Tibial nerve (tissue), 4 donors: Measurements from ENCODE around the gene ANAPC10. TPM values are rescaled to one million over a fixed set of nuclear protein-coding genes. Genes with fewer than 3 reads are reported as not detected.

Source experiments
- DNase-seq, 2 donors: peaks; one replicate each; pipeline ENCODE4 v3.0.0-alpha.2; 2019; ENCODE audit warnings: low spot score in 2 of 2
- H3K27ac ChIP-seq, 4 donors: fragments of 200-600 bp; sonication (generic) in 3 of 4; one replicate each; pipeline ENCODE4 v1.5.1; 2017 to 2019; ENCODE audit warnings: mild to moderate bottlenecking in 1 of 4
- H3K27me3 ChIP-seq, 2 donors: fragments of 200-600 bp; sonication (generic) in 1 of 2; one replicate each; pipeline versions ENCODE4 v1.5.1 to v1.6.0; 2017 to 2019
- H3K36me3 ChIP-seq, 3 donors: fragments of 200-600 bp; sonication (generic); one replicate each; pipeline ENCODE4 v1.5.1; 2018 to 2019
- H3K4me1 ChIP-seq, 4 donors: fragments of 200-600 bp; sonication (generic) in 3 of 4; one replicate each; pipeline ENCODE4 v1.5.1; 2017 to 2019
- H3K4me3 ChIP-seq, 4 donors: fragments of 200-600 bp; sonication (generic) in 3 of 4; one replicate each; pipeline ENCODE4 v1.5.1; 2017 to 2019; ENCODE audit warnings: mild to moderate bottlenecking in 1 of 4, moderate library complexity in 1 of 4
- H3K9me3 ChIP-seq, 4 donors: fragments of 200-600 bp; sonication (generic) in 3 of 4; one replicate each; pipeline ENCODE4 v1.5.1; 2017 to 2019
- EP300 ChIP-seq, 2 donors: sonication (generic); formaldehyde crosslinking; IDR thresholded peaks; one replicate each; pipeline ENCODE4 v1.6.1; 2017; ENCODE audit warnings: antibody characterized with exemption in 2 of 2, mild to moderate bottlenecking in 1 of 2
- POLR2A ChIP-seq, 2 donors: fragments of 450-650 bp; IDR thresholded peaks; one replicate each; pipeline ENCODE4 v1.6.1; 2017; ENCODE audit warnings: antibody characterized with exemption in 2 of 2, mild to moderate bottlenecking in 2 of 2, moderate library complexity in 2 of 2
- WGBS, 2 donors: methylation state at CpG; one replicate each; pipeline ENCODE4 v1.1.5; 2018; 5-methylcytosine and 5-hydroxymethylcytosine counted together
- total RNA-seq, 4 donors: library from RNA; depleted of rRNA; stranded (reverse); fragments of >200 nt; gene quantifications; one replicate each; pipeline ENCODE4 v1.1.0, GENCODE V29; 2016
- TF ChIP-seq, protein P1 (sequence below), 5 experiments: fragments of 200-600 bp in 3 of 5; fragments of 450-650 bp in 2 of 5; sonication (generic) in 3 of 5; IDR thresholded peaks; one replicate each; pipeline ENCODE4 v1.5.1; 2016 to 2019; ENCODE audit warnings: antibody characterized with exemption in 5 of 5, mild to moderate bottlenecking in 3 of 5, moderate library complexity in 2 of 5

The ANAPC10 gene
- total RNA-seq, 4 donors from 2014 or later = 15.7 to 44.2 (median 21.9) TPM

DNA sequence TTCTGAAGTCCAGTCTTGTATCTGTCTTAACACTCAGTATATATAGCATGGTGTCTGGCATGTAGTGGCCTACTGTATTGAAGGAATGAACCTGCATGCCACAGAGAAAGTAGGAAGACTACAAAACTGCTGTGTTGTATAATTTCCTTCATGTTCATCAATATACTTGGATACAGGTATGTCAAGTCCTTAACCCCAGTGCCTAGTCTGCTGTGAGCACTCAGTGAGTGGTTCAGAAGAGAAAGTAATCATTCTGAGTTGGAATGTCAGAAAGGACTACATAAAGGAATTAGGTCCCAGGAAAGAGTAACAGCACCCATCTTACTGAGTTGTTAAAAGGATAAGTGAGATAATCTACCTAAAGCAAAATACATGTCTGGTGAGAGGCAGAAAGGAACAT is 32.1 kb upstream of the ANAPC10 start:
- Histone ChIP-seq H3K4me1 (peaks cover 0 to 17% (median 9%) of the 10 kb centered on the region in 4 donors), H3K36me3 (peaks cover 0 to 56% (median 0%) of the 10 kb centered on the region in 3 donors), H3K27ac (no peak overlapping the region), H3K4me3 (no peak overlapping the region), H3K9me3 (no peaks in the 10 kb centered on the region), H3K27me3 (no peaks in the 10 kb centered on the region)
- TF ChIP-seq POLR2A (IDR thresholded peaks at IDR 0.05) (no peak), EP300 (IDR thresholded peaks at IDR 0.05) (no peak)
- TF ChIP-seq, protein P1, sequence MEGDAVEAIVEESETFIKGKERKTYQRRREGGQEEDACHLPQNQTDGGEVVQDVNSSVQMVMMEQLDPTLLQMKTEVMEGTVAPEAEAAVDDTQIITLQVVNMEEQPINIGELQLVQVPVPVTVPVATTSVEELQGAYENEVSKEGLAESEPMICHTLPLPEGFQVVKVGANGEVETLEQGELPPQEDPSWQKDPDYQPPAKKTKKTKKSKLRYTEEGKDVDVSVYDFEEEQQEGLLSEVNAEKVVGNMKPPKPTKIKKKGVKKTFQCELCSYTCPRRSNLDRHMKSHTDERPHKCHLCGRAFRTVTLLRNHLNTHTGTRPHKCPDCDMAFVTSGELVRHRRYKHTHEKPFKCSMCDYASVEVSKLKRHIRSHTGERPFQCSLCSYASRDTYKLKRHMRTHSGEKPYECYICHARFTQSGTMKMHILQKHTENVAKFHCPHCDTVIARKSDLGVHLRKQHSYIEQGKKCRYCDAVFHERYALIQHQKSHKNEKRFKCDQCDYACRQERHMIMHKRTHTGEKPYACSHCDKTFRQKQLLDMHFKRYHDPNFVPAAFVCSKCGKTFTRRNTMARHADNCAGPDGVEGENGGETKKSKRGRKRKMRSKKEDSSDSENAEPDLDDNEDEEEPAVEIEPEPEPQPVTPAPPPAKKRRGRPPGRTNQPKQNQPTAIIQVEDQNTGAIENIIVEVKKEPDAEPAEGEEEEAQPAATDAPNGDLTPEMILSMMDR (IDR thresholded peaks at IDR 0.05) = no peak
- DNase-seq = no peak

DNA sequence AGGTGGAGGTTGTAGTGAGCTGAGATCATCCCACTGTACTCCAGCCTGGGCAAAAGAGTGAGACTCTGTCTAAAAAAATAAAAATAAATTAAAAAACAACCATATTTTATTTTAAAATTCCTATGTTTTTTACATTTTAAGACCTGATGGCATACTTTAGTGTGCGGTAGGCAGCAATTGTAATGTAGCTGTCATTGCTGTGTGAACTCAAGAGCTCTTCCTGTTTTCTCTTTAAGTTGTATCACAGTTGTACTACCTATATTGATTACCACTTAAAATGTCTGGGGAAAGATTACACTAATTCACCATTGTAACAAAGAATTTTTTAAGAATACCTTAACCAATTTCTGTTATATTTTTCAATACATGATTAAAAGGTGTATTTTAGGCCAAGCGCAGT is 27.4 kb upstream of the ANAPC10 start:
- H3K4me1 ChIP-seq = no peaks in the 10 kb centered on the region
- DNase-seq = no peak
- H3K9me3 ChIP-seq = no peaks in the 10 kb centered on the region
- TF ChIP-seq POLR2A (IDR thresholded peaks at IDR 0.05) (no peak), EP300 (IDR thresholded peaks at IDR 0.05) (no peak)
- TF ChIP-seq, protein P1 (IDR thresholded peaks at IDR 0.05) = no peak
- 98 to 99% methylated on average over 2 of the region's 2 CpGs for WGBS, 2 donors
- no peaks in the 10 kb centered on the region for H3K27me3 ChIP-seq
- no peak overlapping the region for H3K4me3 ChIP-seq
- peaks cover 0 to 93% (median 0%) of the 10 kb centered on the region in 3 donors for H3K36me3 ChIP-seq
- H3K27ac ChIP-seq = no peak overlapping the region

DNA sequence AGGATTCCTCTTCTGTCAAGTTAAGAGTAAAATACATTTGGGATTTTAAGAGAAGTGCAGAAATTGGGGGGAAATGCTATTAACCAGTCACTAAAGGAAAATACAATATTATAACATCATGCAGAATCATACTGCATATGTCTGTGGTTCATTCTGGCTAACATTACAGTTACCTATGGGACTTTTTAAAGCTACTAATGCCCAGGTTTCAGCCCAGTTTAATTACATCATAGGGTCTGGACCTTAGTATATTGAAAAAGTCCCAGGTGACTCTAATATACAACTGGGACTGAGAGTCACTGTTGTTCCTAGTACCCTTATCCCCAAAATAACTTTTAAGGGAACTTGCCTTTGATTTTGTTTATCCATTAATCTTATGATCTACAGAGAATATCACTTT is 10.1 kb upstream of the ANAPC10 start:
- Histone ChIP-seq H3K27me3 (no peaks in the 10 kb centered on the region), H3K27ac (no peak overlapping the region), H3K9me3 (no peaks in the 10 kb centered on the region), H3K4me1 (peaks cover 0 to 13% (median 0%) of the 10 kb centered on the region in 4 donors), H3K4me3 (no peak overlapping the region), H3K36me3 (peaks cover 0 to 86% (median 14%) of the 10 kb centered on the region in 3 donors)
- TF ChIP-seq POLR2A (IDR thresholded peaks at IDR 0.05) (no peak), EP300 (IDR thresholded peaks at IDR 0.05) (no peak)
- TF ChIP-seq, protein P1 (IDR thresholded peaks at IDR 0.05) = no peak
- no peak for DNase-seq

DNA sequence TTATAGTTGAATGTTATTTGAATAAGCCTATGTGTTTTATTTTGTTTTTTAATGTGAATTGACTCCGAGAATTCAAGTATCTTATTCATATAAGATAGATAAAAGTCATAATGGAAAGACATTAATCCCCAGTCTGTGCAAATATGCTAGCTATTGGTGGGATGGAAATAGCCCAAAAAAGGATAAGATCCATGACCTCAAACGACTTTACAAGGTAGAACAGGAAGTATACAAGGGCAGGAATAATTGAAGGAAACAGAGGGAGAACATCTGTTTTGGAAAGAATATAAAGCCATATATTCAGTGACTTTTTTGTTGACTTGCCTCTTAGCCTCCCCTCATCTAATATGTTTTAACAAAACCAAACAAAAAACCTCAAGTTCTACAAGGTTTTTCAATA is 9.1 kb upstream of the ANAPC10 start:
- TF ChIP-seq, protein P1 (IDR thresholded peaks at IDR 0.05) = no peak
- TF ChIP-seq POLR2A (IDR thresholded peaks at IDR 0.05) = no peak
- no peak for TF ChIP-seq EP300 (IDR thresholded peaks at IDR 0.05)
- no peak overlapping the region for H3K27ac ChIP-seq
- no peaks in the 10 kb centered on the region for H3K27me3 ChIP-seq
- H3K9me3 ChIP-seq = no peaks in the 10 kb centered on the region
- WGBS, 2 donors = 50 to 58% methylated on average over 2 of the region's 2 CpGs
- peaks cover 0 to 75% (median 7%) of the 10 kb centered on the region in 3 donors for H3K36me3 ChIP-seq
- DNase-seq = no peak
- no peak overlapping the region for H3K4me3 ChIP-seq
- peaks cover 0 to 21% (median under 1%) of the 10 kb centered on the region in 4 donors for H3K4me1 ChIP-seq

DNA sequence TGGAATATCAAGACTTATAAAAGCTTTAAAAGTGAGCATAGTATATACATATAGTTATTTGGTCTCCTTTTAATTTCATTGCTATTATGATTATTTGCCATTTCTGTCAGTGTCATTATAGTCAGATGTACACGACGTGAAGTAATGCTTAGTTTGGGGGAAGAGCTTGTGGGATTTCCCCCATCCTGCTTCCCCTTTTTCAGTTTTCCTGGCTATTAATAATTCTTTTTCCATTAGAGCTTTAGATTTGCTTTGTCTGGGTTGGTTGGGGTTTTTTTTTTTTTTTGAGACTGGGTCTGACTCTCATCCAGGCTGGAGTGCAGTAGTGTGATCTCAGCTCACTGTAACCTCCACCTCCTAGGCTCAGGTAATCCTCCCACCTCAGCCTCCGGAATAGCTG is 5.5 kb upstream of the ANAPC10 start:
- 76 to 81% methylated on average over 3 of the region's 3 CpGs for WGBS, 2 donors
- Histone ChIP-seq H3K27me3 (no peaks in the 10 kb centered on the region), H3K4me1 (peaks cover 0 to 53% (median 27%) of the 10 kb centered on the region in 4 donors), H3K4me3 (no peak overlapping the region), H3K27ac (no peak overlapping the region), H3K36me3 (peaks cover 0 to 41% (median 0%) of the 10 kb centered on the region in 3 donors), H3K9me3 (no peaks in the 10 kb centered on the region)
- DNase-seq = no peak
- TF ChIP-seq, protein P1 (IDR thresholded peaks at IDR 0.05) = no peak
- TF ChIP-seq EP300 (IDR thresholded peaks at IDR 0.05) (no peak), POLR2A (IDR thresholded peaks at IDR 0.05) (no peak)
